AG10803 (cell line): ENCODE data around the gene AQR.
"Not testable (repeated sequence)": the region's sequence is repeated elsewhere in the genome, so short reads cannot be mapped to it uniquely, and the experiment has no call there.

Experiments
- DNase-seq: peaks from one replicate; pipeline ENCODE4 v3.0.0; 2010; ENCODE audit warnings: low read depth
- H3K4me3 ChIP-seq: 2 replicates; pipeline ENCODE4 v1.5.1; 2011; ENCODE audit warnings: mild to moderate bottlenecking, low read length, control low read depth
- TF ChIP-seq, protein P1 (sequence below): conservative IDR thresholded peaks from 2 replicates; pipeline ENCODE4 v1.5.1; 2011; ENCODE audit warnings: mild to moderate bottlenecking, low read length, control low read depth, inconsistent platforms

The AQR gene

DNA sequence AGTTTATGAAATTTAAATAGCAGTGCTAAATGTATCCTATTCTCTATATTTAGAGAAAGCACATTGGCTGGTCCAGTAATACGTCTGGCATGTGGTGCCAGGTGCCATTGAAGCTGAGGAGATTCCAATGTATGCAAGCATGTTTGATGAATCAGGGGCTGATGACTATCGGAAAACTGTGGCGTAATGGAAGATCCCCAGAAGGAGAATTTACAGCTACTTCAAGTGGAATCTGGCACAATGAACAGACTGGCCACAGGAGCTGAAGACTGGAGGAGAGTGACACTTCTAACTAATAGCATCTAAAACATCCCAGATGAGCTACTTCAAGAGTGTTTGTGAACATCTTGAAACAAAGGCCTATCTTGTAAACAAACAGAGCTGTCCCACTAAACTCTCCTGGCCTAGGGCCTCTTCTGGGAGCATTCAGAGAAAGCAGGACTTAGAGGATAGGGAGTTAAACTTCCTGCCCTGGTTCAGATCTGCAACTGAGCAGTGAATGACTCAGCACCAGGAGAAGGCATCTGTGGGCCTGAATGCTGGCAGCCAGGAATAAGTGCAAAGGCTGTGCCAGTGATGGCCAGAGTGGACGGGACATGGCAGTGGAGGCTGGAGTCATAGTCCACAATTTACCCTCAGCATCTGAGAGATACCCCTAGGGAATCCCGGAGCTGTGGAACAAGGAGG lies 159.0 kb downstream of the AQR start:
- H3K4me3 ChIP-seq: no peak overlapping the region
- peak; percentile 99 for DNase-seq
- TF ChIP-seq, protein P1, sequence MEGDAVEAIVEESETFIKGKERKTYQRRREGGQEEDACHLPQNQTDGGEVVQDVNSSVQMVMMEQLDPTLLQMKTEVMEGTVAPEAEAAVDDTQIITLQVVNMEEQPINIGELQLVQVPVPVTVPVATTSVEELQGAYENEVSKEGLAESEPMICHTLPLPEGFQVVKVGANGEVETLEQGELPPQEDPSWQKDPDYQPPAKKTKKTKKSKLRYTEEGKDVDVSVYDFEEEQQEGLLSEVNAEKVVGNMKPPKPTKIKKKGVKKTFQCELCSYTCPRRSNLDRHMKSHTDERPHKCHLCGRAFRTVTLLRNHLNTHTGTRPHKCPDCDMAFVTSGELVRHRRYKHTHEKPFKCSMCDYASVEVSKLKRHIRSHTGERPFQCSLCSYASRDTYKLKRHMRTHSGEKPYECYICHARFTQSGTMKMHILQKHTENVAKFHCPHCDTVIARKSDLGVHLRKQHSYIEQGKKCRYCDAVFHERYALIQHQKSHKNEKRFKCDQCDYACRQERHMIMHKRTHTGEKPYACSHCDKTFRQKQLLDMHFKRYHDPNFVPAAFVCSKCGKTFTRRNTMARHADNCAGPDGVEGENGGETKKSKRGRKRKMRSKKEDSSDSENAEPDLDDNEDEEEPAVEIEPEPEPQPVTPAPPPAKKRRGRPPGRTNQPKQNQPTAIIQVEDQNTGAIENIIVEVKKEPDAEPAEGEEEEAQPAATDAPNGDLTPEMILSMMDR: no peak

DNA sequence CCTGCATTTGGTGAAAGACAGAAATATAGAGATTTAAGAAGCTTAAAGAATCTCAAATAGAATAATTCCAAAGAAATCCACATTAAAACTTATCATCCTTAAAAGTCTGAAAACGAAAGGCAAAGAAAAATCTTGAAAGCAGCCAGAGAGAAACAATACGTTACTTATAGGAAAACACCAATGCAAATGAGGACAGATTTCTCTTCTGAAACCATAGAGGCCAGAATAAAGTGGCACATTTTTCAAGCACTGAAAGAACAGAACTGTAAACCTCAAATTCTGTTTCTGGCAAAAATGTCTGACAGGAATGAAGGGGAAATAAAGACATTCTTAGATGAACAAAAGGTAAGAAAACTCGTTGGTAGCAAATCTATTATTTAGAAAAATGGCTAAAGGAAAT lies 160.4 kb downstream of the AQR start:
- DNase-seq: no peak
- TF ChIP-seq, protein P1: no peak
- no peak overlapping the region for H3K4me3 ChIP-seq

DNA sequence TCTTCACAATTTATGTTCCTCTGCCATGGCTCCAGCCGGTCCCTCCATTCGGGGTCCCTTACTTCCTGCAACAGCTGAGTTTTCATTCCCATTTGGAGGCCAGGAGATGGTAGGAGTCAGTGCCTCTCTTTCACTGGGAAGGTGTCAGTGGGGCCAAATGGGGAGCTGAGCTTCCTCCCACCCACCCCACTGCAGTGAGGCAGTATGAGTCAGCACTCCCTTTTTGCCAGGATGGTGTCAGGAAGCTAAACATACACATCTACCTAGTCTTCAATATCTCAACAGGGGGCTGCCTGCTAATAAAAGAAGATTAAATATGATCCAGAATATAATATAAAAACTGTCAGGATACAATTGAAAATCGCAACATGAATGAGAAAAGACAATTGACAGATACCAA lies 161.5 kb downstream of the AQR start:
- no peak overlapping the region for H3K4me3 ChIP-seq
- DNase-seq: no peak
- TF ChIP-seq, protein P1: no peak

DNA sequence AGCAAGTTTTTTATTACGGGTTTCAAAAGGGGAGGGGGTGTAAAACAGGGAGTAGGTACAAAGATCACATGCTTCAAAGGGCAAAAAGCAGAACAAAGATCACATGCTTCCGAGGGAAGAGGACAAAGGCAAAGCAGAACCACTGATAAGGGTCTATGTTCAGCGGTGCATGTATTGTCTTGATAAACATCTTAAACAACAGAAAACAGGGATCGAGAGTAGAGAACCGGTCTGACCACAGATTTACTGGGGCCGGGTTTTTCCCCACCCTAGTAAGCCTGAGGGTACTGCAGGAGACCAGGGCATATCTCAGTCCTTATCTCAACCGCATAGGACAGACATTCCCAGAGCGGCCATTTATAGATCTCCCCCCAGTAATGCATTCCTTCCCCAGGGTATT lies 162.3 kb downstream of the AQR start:
- not testable (repeated sequence) for H3K4me3 ChIP-seq, DNase-seq

DNA sequence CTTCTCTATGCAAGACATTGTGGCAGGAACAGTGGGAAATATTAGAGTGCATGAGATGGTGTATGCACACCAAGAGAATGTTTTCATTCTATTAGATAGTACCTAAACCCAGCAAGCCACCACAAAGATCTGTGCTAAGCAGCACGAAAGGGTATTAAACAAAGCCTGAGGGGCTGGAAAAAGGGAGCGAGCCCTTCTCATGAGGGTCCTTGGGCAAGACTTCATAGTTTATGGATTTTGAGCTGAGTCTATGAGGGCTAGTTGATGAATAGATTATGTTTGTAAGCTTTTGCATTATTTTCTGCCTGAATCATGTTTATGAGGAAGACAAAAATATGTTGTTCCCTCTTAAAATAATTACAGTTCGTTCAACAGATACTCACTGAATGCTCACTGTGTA lies 164.8 kb downstream of the AQR start:
- TF ChIP-seq, protein P1: no peak
- no peak overlapping the region for H3K4me3 ChIP-seq
- no peak for DNase-seq

DNA sequence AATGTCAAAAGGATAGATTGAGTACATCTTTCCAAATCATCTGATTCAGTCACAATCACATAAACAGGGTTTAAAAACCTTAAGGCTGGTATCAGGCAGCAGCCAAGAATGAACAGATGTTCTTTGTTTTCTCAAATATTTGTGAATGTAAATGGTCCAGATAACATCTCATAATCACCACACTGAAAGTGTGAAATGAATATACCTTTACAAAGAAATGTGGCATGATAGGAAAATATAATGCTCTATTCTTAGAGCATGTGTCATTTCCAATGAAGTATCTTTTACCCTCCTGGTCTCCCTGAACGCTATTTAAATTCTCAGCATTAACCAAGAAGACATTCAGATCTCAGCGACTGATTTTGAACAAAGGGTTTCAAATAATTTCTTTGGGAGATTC lies 165.4 kb downstream of the AQR start:
- no peak for DNase-seq
- TF ChIP-seq, protein P1: no peak
- H3K4me3 ChIP-seq: no peak overlapping the region

DNA sequence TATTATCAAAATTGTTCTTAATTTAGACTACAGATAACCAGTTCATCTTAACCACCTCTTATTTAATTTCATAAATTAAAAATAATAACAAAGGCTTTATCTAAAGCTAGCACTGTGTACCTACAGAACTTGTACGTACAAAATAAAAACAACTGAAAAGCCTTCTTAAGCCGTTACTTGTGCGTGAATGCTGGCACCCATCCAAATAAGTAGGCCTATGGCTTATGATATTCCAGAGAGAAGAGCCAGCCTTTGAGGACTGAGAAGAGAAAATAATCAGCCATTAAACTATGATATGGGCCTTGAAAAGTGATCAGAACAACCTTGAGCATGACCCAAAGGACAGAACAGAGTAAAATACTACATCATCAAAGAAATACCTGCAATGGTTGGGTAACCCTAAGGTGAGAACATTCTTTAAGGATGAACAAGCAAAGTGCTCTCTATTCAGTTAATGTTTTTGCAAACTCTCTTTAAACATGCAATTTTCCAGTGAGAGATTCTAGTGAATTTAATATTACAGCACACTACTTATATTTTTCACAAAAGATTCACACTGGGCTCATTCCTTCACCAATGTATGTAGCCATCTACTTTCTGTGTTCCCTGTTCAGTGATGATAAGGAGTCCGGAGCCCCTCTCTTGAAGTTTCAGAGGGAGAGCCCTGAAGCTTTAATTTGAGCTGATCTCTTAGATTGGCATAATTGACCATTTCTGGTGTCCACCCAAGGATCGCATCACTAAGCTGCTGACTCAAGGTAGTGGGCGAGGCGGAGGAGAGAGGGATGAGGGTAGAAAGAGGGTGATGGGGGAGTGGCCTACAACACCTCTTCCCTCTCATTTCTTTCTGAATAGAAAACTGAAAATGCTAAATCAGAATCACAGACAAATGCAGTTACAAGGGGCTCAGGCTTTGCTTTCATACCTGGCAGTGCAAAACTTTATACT lies 166.5 kb downstream of the AQR start:
- DNase-seq: no peak
- TF ChIP-seq, protein P1: no peak
- no peak overlapping the region for H3K4me3 ChIP-seq
